Esophagus mucosa (tissue), 1 donor: ENCODE data around the gene TMC6. TPM values are rescaled to one million over a fixed set of nuclear protein-coding genes. Genes with fewer than 3 reads are reported as not detected.
"Not testable (repeated sequence)": the region's sequence is repeated elsewhere in the genome, so short reads cannot be mapped to it uniquely, and the experiment has no call there.

Source experiments
- ATAC-seq: fragments of 200-7000 bp; cut with Tn5 transposase; one replicate; pipeline ENCODE4 v1.9.1; 2020
- total RNA-seq: library from RNA; stranded (reverse); gene quantifications from one replicate; pipeline ENCODE4 v1.2.4, GENCODE V29; 2023
- donor health status: DM: yes; HTN: yes; CAD: no.

TMC6 gene
- total RNA-seq, 1 donor from 2014 or later, result 50.2 TPM

DNA sequence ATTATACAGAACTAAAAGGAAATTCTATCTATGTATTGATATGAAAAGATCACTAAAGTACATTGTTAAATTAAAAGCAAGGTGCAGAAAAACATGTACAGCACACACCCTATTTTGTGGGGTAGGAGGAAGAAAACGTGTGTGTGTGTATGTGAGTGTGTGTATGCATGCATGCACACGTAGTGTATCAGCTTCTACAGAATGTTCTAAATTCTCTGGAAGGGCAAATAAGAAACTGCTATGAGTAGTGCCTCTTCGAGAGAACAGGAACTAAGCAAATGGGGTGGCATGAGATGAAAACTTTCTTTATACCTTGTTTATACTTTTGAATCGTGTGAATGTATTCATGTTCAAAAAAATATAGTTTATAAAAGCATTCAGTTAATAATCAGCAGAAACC is 58.9 kb downstream of the TMC6 start:
- no peak for ATAC-seq

DNA sequence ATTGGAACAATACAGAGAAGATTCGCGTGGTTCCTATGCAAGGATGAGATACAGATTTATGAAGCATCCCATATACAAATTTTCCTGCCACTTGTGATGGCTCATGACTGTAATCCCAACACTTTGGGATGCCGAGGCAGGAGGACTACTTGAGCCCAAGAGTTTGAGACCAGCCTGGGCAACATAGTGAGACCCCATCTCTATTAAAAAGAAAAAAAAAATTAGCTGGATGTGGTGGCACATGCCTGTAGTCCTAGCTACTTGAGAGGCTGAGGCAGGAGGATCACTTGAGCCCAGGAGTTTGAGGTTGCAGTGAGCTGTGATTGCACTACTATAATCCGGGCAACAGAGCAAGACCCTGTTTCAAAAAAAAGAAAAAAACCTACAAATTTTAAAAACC is 61.6 kb downstream of the TMC6 start:
- ATAC-seq, result not testable (repeated sequence)

DNA sequence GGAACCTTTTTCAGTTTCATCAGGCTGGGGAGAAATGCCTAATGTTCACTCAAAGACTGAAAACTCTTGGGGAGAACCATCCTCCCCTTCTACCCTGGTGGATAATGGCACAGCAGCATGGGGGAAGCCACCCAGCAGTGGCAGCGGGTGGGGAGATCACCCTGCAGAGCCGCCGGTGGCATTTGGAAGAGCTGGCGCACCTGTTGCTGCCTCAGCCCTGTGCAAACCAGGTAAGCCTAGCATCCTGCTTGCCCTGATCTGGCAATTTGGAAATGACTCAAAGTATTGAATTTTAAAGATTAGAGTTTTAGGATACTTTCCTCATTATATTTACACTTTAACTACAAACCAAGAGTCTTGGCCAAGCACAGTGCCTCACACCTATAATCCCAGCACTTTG is 63.8 kb downstream of the TMC6 start:
- ATAC-seq, result no peak

GRCh38 chr17:78063489-78063888 is 65.1 kb downstream of the TMC6 start:
- no peak for ATAC-seq

DNA sequence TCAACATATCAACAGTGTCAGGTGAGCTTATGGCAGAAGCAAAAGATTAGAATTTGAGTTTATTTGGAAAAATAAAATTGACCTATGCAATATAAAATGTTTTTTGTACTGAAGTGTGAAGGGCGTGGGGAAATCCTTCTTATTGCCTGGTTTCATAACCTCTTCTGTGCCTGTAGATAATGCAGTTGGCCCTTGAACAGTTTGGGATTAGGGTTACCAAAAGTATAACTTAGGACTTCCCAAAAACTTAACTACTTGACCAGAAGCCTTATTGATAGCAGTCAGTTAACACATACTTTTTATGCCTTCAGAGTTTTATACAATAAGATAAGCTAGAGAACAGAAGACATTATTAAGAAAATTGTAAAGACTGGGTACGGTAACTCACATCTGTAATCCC is 66.0 kb downstream of the TMC6 start:
- no peak for ATAC-seq

Other genes starting within 250 kb of the TMC6 start
- 6.8 TPM for gene TNRC6C, start 170.1 kb downstream of the TMC6 start, total RNA-seq
- gene TMC8, start 2.0 kb upstream of the TMC6 start, total RNA-seq, result 2.0 TPM
- gene C17orf99, start 17.6 kb upstream of the TMC6 start, total RNA-seq, result 0.44 TPM
- gene SYNGR2, start 39.8 kb upstream of the TMC6 start, total RNA-seq, result 73.0 TPM
- gene TK1, start 58.3 kb upstream of the TMC6 start, total RNA-seq, result 33.3 TPM
- 19.2 TPM for gene AFMID, start 58.6 kb upstream of the TMC6 start, total RNA-seq
- 28.5 TPM for gene BIRC5, start 85.5 kb upstream of the TMC6 start, total RNA-seq
- not detected for gene TMEM235, start 102.9 kb upstream of the TMC6 start, total RNA-seq
- gene SOCS3, start 231.3 kb upstream of the TMC6 start, total RNA-seq, result 13.6 TPM
- 15.9 TPM for gene PGS1, start 249.9 kb upstream of the TMC6 start, total RNA-seq